DOHH2 (cell line): ENCODE measurements around the gene HECW1.

ENCODE experiments used
- H3F3A ChIP-seq: fragments of 200-600 bp; sonication (generic), shearing (Covaris generic); 2 replicates; pipeline ENCODE4 v1.6.0; 2016; ENCODE audit warnings: antibody characterized with exemption, mild to moderate bottlenecking; ENCODE audit not compliant: control insufficient read depth, insufficient read depth
- H3K27ac ChIP-seq: fragments of 200-600 bp; sonication (generic); 2 replicates; pipeline ENCODE4 v1.5.1; 2014; ENCODE audit warnings: low read depth, mild to moderate bottlenecking, low read length, moderate library complexity
- H3K27me3 ChIP-seq: fragments of 200-600 bp; sonication (generic); 2 replicates; pipeline ENCODE4 v1.6.1; 2014; ENCODE audit warnings: mild to moderate bottlenecking, low read length, mixed read lengths; ENCODE audit not compliant: control insufficient read depth
- H3K36me3 ChIP-seq: fragments of 200-600 bp; sonication (generic); 2 replicates; pipeline ENCODE4 v1.6.1; 2014; ENCODE audit warnings: mild to moderate bottlenecking, low read length, moderate library complexity, mixed read lengths; ENCODE audit not compliant: control insufficient read depth
- H3K4me1 ChIP-seq: fragments of 200-600 bp; sonication (generic); 2 replicates; pipeline ENCODE4 v1.6.1; 2014; ENCODE audit warnings: mild to moderate bottlenecking, low read length, mixed read lengths; ENCODE audit not compliant: control insufficient read depth
- H3K4me2 ChIP-seq: fragments of 200-600 bp; sonication (generic); 2 replicates; pipeline ENCODE4 v1.6.0; 2014; ENCODE audit warnings: mild to moderate bottlenecking, low read length, moderate library complexity
- H3K4me3 ChIP-seq: fragments of 200-600 bp; sonication (generic); 2 replicates; pipeline ENCODE4 v1.5.1; 2014; ENCODE audit warnings: mild to moderate bottlenecking, low read length, mixed read lengths
- H3K79me2 ChIP-seq: fragments of 200-600 bp; sonication (generic); 2 replicates; pipeline ENCODE4 v1.6.1; 2014; ENCODE audit warnings: mild to moderate bottlenecking, low read length, mixed read lengths; ENCODE audit not compliant: control insufficient read depth
- H3K9me2 ChIP-seq: fragments of 200-600 bp; sonication (generic); replicated peaks from 2 replicates; pipeline ENCODE4 v1.6.1; 2014; ENCODE audit warnings: mild to moderate bottlenecking, low read length, mixed read lengths; ENCODE audit not compliant: control insufficient read depth
- H3K9me3 ChIP-seq: fragments of 200-600 bp; sonication (generic); 2 replicates; pipeline ENCODE4 v1.6.1; 2014; ENCODE audit warnings: antibody characterized with exemption, low read length, mixed read lengths; ENCODE audit not compliant: control insufficient read depth, insufficient read depth
- H4K20me1 ChIP-seq: fragments of 200-600 bp; sonication (generic); 2 replicates; pipeline ENCODE4 v1.6.0; 2014; ENCODE audit warnings: low read depth, mild to moderate bottlenecking, antibody characterized with exemption, low read length, moderate library complexity; ENCODE audit not compliant: control insufficient read depth, insufficient read depth
- EZH2phosphoT487 ChIP-seq: fragments of 200-600 bp; sonication (generic); IDR thresholded peaks from 2 replicates; pipeline ENCODE4 v1.6.1; 2017; ENCODE audit warnings: borderline replicate concordance, mild to moderate bottlenecking, antibody characterized with exemption, low read length, moderate library complexity, mixed read lengths
- TF ChIP-seq, protein P1 (sequence below): fragments of 200-600 bp; sonication (generic); IDR thresholded peaks from one replicate; pipeline ENCODE4 v1.5.1; 2014; ENCODE audit warnings: antibody characterized with exemption, mild to moderate bottlenecking, low read depth, low read length; ENCODE audit not compliant: poor library complexity, severe bottlenecking

The HECW1 gene

DNA sequence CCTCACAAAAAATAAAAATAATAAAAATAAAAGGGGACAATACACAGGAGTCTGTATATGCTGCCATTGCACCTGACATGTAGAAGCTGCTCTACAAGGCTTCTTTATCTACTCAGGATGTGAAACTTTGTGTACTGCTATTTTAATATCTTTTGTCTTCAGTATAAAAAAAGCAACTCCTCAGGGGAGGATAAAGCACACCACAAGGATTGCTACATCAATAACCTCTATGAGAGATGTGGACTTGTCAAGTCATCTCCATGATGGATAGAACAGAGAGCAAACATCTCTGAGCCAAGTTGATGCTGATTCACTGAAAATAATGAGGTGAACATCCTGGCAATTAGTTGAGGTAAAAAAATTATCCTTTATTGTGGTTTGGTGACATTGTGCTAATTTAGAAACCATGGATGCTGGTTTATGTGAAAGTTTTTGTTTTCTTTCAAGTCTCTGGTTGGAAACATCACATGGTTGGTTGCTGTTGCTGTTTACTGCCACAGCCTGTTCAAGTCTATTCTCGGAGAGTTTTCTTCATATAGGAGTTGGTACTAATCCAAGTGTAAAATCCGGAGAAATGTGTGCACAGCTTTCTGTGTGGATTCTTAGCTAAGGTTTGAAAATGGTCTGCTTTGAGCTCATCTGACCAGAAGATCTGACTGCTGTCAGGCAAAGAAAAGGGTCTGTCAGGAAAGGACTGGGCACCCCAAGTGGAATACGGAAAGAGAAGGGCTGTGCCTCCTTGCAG is 1.5 kb upstream of the HECW1 start:
- H3F3A ChIP-seq, result no peaks in the 10 kb centered on the region
- no peaks in the 10 kb centered on the region for H3K36me3 ChIP-seq
- no peak overlapping the region for H3K4me3 ChIP-seq
- H3K27ac ChIP-seq, result no peak overlapping the region
- TF ChIP-seq EZH2phosphoT487, result no peak
- TF ChIP-seq, protein P1, sequence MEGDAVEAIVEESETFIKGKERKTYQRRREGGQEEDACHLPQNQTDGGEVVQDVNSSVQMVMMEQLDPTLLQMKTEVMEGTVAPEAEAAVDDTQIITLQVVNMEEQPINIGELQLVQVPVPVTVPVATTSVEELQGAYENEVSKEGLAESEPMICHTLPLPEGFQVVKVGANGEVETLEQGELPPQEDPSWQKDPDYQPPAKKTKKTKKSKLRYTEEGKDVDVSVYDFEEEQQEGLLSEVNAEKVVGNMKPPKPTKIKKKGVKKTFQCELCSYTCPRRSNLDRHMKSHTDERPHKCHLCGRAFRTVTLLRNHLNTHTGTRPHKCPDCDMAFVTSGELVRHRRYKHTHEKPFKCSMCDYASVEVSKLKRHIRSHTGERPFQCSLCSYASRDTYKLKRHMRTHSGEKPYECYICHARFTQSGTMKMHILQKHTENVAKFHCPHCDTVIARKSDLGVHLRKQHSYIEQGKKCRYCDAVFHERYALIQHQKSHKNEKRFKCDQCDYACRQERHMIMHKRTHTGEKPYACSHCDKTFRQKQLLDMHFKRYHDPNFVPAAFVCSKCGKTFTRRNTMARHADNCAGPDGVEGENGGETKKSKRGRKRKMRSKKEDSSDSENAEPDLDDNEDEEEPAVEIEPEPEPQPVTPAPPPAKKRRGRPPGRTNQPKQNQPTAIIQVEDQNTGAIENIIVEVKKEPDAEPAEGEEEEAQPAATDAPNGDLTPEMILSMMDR, result no peak
- no peak overlapping the region for H3K4me2 ChIP-seq
- H3K27me3 ChIP-seq, result peaks cover 17% of the 10 kb centered on the region
- no peaks in the 10 kb centered on the region for H3K9me3 ChIP-seq
- no peaks in the 10 kb centered on the region for H3K9me2 ChIP-seq
- no peaks in the 10 kb centered on the region for H3K79me2 ChIP-seq
- no peaks in the 10 kb centered on the region for H4K20me1 ChIP-seq
- no peaks in the 10 kb centered on the region for H3K4me1 ChIP-seq

DNA sequence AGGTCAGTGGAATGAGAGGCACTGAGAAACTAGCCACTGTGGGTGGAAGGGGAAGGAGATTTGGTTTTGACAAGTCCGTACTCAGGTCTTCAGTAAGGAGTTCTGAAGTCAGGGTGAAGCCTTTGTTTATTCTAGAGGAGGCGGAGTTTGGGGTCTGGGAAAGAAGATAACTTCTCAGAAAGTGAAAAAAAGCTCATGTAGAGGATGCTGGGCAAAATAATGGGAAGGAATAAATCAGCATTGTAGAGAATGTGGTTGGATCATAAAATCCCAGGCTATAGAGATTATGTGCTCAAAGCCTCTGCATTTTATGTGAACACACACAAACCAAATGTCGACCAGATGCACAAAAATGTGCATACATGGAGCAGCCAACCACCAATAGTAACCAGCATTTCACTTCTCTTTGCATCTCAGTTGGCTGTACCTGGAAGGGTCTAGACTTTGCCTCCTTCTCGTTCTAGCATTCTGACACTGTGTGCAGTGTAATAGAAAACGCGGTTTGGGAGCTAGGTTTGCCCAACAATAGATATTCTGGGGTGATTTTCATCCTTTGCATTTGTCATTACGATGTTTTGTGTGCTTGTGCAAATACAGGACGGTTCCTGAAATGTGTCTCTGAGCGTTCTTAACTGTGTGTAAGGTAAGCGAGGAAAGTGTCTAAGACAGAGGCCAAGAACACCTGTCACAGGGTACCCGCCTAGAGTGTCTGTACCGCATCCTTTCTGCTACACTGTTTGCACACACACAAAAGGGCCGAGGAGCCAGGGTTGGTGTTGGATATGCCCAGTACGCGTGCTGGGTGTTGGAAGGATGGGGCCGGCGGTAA is 603 bp upstream of the HECW1 start:
- H3K4me2 ChIP-seq, result no peak overlapping the region
- H3K27ac ChIP-seq, result no peak overlapping the region
- no peak overlapping the region for H3K4me3 ChIP-seq
- no peaks in the 10 kb centered on the region for H3K36me3 ChIP-seq
- H3F3A ChIP-seq, result no peaks in the 10 kb centered on the region
- H3K9me3 ChIP-seq, result no peaks in the 10 kb centered on the region
- H3K9me2 ChIP-seq, result no peaks in the 10 kb centered on the region
- H3K4me1 ChIP-seq, result no peaks in the 10 kb centered on the region
- TF ChIP-seq, protein P1, result no peak
- TF ChIP-seq EZH2phosphoT487, result no peak
- no peaks in the 10 kb centered on the region for H4K20me1 ChIP-seq
- H3K79me2 ChIP-seq, result no peaks in the 10 kb centered on the region
- H3K27me3 ChIP-seq, result peaks cover 22% of the 10 kb centered on the region

DNA sequence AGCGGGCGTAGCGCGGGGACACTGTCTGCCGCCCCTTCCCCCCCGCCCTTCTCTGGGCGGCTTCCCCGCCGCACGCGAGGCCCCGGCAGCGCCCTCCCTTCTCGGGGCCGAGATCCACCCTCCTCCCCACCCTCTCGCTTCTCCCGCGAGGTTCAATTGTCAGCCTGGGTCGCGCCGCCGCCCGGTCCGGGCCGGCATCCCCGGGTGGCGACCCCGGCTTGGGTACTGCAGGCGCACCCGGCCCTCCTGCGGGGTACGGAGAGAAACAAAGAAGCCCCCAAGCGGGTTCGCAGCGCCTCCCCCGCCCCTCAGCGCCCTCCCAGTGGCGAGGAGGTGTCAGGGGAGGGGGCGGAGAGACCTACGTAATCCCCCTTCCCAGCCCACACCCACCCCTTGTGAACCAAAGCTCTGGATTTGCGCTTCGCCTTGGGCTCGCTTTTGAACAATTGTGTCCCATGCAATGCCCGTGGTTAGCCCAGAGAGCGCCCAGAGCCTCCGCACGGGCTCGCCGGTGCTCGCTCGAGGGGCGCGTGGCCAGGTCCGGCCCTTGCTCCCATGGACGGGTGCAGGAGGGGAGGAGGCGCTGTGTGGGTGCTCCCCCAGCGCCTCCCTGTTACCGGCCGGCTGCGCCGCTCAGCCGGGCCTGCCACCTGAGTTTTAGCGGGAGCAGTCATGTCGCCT is 634 bp downstream of the HECW1 start:
- H3K4me2 ChIP-seq, result no peak overlapping the region
- no peak overlapping the region for H3K4me3 ChIP-seq
- no peaks in the 10 kb centered on the region for H3K79me2 ChIP-seq
- H4K20me1 ChIP-seq, result no peaks in the 10 kb centered on the region
- H3K9me3 ChIP-seq, result no peaks in the 10 kb centered on the region
- H3K36me3 ChIP-seq, result no peaks in the 10 kb centered on the region
- no peaks in the 10 kb centered on the region for H3K4me1 ChIP-seq
- H3F3A ChIP-seq, result no peaks in the 10 kb centered on the region
- peaks cover 22% of the 10 kb centered on the region for H3K27me3 ChIP-seq
- no peaks in the 10 kb centered on the region for H3K9me2 ChIP-seq
- no peak overlapping the region for H3K27ac ChIP-seq
- no peak for TF ChIP-seq EZH2phosphoT487
- TF ChIP-seq, protein P1, result no peak
